ENCODE measurements around the gene MAPK9. TPM values are rescaled to one million over a fixed set of nuclear protein-coding genes. Genes with fewer than 3 reads are reported as not detected.

The MAPK9 gene
- total RNA-seq (2021; ENCODE audit: unreplicated experiment) (43.4 TPM), Bru-seq, nascent RNA (percentile 71 among the genes with signal in this experiment), BruChase-seq, experiment 1, labeled RNA remaining after a 6-hour chase (percentile 78 among the genes with signal in this experiment), BruChase-seq, experiment 2, labeled RNA remaining after a 2-hour chase (percentile 77 among the genes with signal in this experiment)
- polyA plus RNA-seq (2012) = 24.0 and 25.8 TPM in 2 replicates
- long read RNA-seq, full-length matches to known transcripts = 46 of 86 reads
- long read RNA-seq, partial matches to known transcripts = 8 of 86 reads
- long read RNA-seq, other reads (novel, unspliced or antisense) = 32 of 86 reads

- Histone ChIP-seq H3K4me3 (replicated peaks in 1 of 2; ENCODE audit: low read depth in 1 of 2, low read length in 2 of 2) (peak within 1 kb of the TSS; percentile 71 to 79), H3K9ac (ENCODE audit: low read length) (peak within 1 kb of the TSS; percentile 88), H3K27ac (ENCODE audit: low read depth, low read length) (peak within 1 kb of the TSS; percentile 93), H3K27me3 (ENCODE audit: insufficient read depth, low read length) (no peaks in the 10 kb centered on the region), H3K9me3 (ENCODE audit: control insufficient read depth in 1 of 2, insufficient read depth in 1 of 2, low read depth in 1 of 2, low read length in 2 of 2) (no peaks in the 10 kb centered on the region), H2AFZ (ENCODE audit: low read depth, low read length, poor library complexity, severe bottlenecking) (peak within 1 kb of the TSS; percentile 5), H3K79me2 (ENCODE audit: insufficient read depth, low read length) (peaks cover 38% of the 10 kb centered on the region), H3K36me3 (ENCODE audit: control insufficient read depth in 1 of 2, insufficient read depth in 2 of 2, low read length in 2 of 2) (no peaks in the 10 kb centered on the region), H3K4me2 (ENCODE audit: low read length) (peak within 1 kb of the TSS; percentile 84), H3K9me2 (ENCODE audit: insufficient read depth) (no peaks in the 10 kb centered on the region), H4K20me1 (ENCODE audit: insufficient read depth) (no peaks in the 10 kb centered on the region), H3K4me1 (ENCODE audit: control insufficient read depth in 1 of 2, insufficient read depth in 2 of 2, low read length in 2 of 2) (peaks cover 10 to 24% of the 10 kb centered on the region in 2 experiments)
- TF ChIP-seq POLR2A (IDR thresholded peaks at IDR 0.05; ENCODE audit: borderline replicate concordance, extremely low read depth, insufficient read depth, insufficient read length) (peak; percentile 45), SP1 (IDR thresholded peaks at IDR 0.05; ENCODE audit: low read depth) (peak; percentile 79), ZFX (IDR thresholded peaks at IDR 0.05) (peak; percentile 71), CBX3 (IDR thresholded peaks at IDR 0.05; ENCODE audit: low read depth) (no peak), POLR2AphosphoS5 (IDR thresholded peaks at IDR 0.05; ENCODE audit: low read depth, low read length) (peak; percentile 17; the same call in 1 of the 2 replicates), YY1 (IDR thresholded peaks at IDR 0.05; ENCODE audit: extremely low read depth, insufficient replicate concordance, low read depth, low read length) (no peak), MAX (IDR thresholded peaks at IDR 0.05) (peak; percentile 12; the same call in 1 of the 2 replicates), ELF1 (IDR thresholded peaks at IDR 0.05; ENCODE audit: borderline replicate concordance, low read depth) (no peak), REST (IDR thresholded peaks at IDR 0.05; ENCODE audit: low read depth) (no peak), CEBPB (IDR thresholded peaks at IDR 0.05; ENCODE audit: low read depth) (no peak), CTCF (IDR thresholded peaks at IDR 0.05 in 2 of 3, conservative IDR thresholded peaks at IDR 0.05 in 1 of 3; ENCODE audit: borderline replicate concordance in 1 of 3, insufficient read depth in 1 of 3, low read depth in 2 of 3, low read length in 2 of 3) (no peak), SIN3A (IDR thresholded peaks at IDR 0.05; ENCODE audit: low read depth) (peak; percentile 38; the same call in 1 of the 2 replicates), ZNF274 (IDR thresholded peaks at IDR 0.05; ENCODE audit: low read depth, low read length) (no peak), EGR1 (IDR thresholded peaks at IDR 0.05; ENCODE audit: low read depth) (no peak), RAD21 (IDR thresholded peaks at IDR 0.05; ENCODE audit: low read depth) (no peak)
- no TSS peak for BruUV-seq (replicated peaks)
- ChIA-PET RAD21 (ENCODE audit: low non-redundant PET in 1 of 2, low total read pairs in 2 of 2, uncharacterized antibody in 2 of 2, unreplicated experiment in 2 of 2) (interaction anchor here (0.6 to 1.8 kb wide), 5 partner anchors 23 to 180 kb away, joined by 3 to 7 read pairs (median 5); no protein-coding TSS in a partner anchor), CTCF (interaction anchor here (0.7 to 3.7 kb wide), 8 partner anchors 17 to 368 kb away, joined by 3 to 28 read pairs (median 5); no protein-coding TSS in a partner anchor), POLR2A (no interaction called here)
- intact Hi-C loops (cut with micrococcal nuclease) = loop anchor here (2.0 to 10.0 kb wide), 2 partner anchors 167 to 379 kb away; no protein-coding TSS in a partner anchor
- ATAC-seq = peak; percentile 81
- DNase-seq (ENCODE audit: low read depth, low spot score) = peak; percentile 43
Measured at GRCh38 chr5:180291943-180292831, at the start of gene MAPK9. Gene MAPK9 (minus strand): TSS chr5:180292083. CDS start chr5:180280561, 11,522 bp downstream.

Measured in HCT116 (cell line).